ENCODE data around the gene NEUROD2.

- no peak for TF ChIP-seq MAX (IDR thresholded peaks at IDR 0.05; ENCODE audit: low read depth, low read length)
- TF ChIP-seq CTCF (IDR thresholded peaks at IDR 0.05 in 2 of 3, conservative IDR thresholded peaks at IDR 0.05 in 1 of 3; ENCODE audit: control insufficient read depth in 2 of 3, extremely low read depth in 1 of 3, insufficient read depth in 1 of 3, low read depth in 3 of 3, low read length in 3 of 3), result no peak
- no peak for TF ChIP-seq POLR2A (IDR thresholded peaks at IDR 0.05; ENCODE audit: low read depth, low read length)
- no peak for TF ChIP-seq ESRRA (IDR thresholded peaks at IDR 0.05; ENCODE audit: low read length)
Measured at GRCh38 chr17:39555368-39555767, 52.4 kb downstream of the NEUROD2 start.

All from GM12878 (cell line).